ENCODE data around the gene PATZ1.

The PATZ1 gene

DNA sequence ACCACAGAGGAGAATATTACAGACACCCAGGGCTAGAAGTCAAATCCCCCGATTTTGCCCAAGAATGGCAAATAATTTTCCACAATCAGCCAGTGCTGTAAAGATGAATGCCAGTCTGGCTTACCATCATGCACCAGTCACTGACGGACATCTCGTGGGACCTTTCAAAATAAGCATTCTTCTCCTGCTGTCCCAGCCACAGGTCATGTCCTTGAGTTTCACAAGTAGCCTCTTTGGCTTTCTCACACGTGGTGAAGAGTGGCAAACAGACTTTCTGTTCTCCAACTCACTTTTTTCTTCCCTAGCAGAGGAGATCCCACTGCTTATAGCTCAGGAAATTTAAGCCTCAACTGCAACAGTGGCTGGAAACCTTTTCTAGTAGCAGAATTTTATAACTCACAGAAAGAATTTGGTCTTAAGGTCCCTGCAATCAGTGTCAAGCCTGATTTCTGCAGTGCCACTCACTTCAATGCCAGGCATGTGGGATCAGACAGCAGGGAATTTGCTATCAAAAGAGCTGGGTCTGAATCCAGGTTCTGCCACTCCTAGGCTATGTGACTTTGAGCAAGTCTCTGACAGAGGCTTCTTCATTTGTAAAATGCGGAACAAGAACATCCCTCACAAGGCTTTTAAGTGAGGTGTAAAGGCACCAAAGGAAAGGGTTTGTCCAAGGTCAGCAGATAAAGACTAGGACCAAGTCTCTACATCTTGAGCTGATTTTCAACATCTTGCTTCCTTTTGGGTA lies 57.5 kb downstream of the PATZ1 start:
- Mint-ChIP-seq H3K27me3 (no peaks in the 10 kb centered on the region), H3K4me1 (peaks cover 34% of the 10 kb centered on the region), H3K4me3 (peak overlapping the region; percentile 97)

DNA sequence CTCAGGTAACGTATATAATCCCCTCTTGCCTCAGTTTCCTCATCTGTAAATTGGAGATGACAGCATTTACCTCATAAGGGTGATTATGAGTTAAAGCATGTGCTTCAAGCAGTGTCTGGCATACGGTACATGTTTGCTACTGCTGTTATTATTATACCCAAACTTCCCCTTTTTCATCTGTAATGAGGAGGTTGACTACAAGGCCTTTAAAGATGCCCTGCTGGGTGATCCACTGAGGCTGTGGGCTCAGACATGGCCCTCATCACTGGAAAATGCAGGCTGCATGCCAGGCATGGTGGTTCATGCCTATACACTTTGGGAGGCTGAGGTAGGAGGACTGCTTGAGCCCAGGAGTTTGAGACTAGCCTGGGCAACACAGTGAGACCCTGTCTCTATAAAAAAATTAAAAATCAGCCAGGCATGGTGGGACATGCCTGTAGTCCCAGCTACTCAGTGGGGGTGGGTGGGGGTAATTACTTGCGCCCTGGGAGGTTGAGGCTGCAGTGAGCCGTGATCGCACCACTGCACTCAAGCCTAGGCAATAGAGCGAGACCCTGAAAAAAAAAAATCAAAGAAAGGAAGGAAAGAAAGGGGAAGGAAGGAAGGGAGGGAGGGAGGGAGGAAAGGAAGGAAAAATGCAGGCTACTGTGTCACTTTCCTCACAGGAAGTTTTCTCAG lies 58.2 kb downstream of the PATZ1 start:
- ATAC-seq (ENCODE audit: low read depth): peak; percentile 10
- Mint-ChIP-seq H3K27ac (peak overlapping the region; percentile 100), H3K36me3 (peaks cover 24% of the 10 kb centered on the region)

More for the DNA sequence above, 57.5 kb downstream of the PATZ1 start:
- peaks cover 21% of the 10 kb centered on the region for H3K36me3 Mint-ChIP-seq
- peak overlapping the region; percentile 100 for H3K27ac Mint-ChIP-seq
- DNase-seq (ENCODE audit: low spot score in 2 of 2) (no peak), ATAC-seq (ENCODE audit: low read depth) (no peak)
- no peaks in the 10 kb centered on the region for H3K9me3 Mint-ChIP-seq

DNA sequence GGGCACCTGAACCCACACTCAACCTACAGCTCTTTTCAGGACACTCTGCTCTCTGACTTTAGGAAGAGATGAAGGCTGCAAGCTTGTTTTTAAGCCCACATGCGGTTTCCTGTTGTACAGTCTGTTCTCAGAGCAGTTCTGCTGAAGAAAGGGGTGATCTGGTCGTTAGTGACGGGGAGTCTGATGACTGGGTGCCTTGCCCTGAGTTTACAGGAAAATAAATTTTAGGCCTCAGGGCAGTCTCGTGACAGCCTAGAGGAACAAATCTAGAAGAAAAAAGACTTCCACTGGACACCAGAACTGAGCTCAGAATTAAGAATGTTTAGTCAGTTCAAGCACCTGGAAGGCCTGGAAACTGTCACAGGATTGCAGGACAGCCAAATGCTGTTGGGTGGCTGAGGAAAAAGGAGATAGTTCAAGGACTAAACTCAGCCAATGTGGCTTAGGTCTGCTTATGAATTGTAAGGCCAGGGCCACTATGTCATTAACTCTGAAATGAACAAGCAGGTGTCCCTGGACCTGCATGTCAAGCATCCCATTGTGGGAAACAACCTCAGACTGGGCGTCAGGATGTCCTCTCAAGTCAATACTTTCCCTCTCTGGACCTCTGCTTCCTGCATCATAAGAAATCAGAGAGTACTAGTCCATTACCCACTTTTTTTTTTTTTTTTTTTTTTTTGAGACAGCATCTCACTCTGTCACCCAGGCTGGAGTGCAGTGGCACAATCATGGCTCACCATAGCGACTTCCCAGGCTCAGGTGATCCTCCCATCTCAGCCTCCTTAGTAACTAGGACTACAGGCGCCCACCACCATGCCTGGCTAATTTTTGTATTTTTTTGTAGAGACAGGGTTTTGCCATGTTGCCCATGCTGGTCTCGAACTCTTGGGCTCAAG lies 59.5 kb downstream of the PATZ1 start:
- Mint-ChIP-seq H3K4me1 (peaks cover 32% of the 10 kb centered on the region), H3K4me3 (peak overlapping the region; percentile 46), H3K27me3 (no peaks in the 10 kb centered on the region), H3K27ac (peak overlapping the region; percentile 100), H3K9me3 (no peaks in the 10 kb centered on the region), H3K36me3 (peaks cover 26% of the 10 kb centered on the region)
- no peak for DNase-seq (ENCODE audit: low spot score in 2 of 2)
- no peak for ATAC-seq (ENCODE audit: low read depth)

More for the DNA sequence above, 58.2 kb downstream of the PATZ1 start:
- peak in 1 of 2 donors; percentile 21 for DNase-seq (ENCODE audit: low spot score in 2 of 2)
- Mint-ChIP-seq H3K4me3 (peak overlapping the region; percentile 73), H3K9me3 (no peaks in the 10 kb centered on the region), H3K27me3 (no peaks in the 10 kb centered on the region), H3K4me1 (peaks cover 32% of the 10 kb centered on the region)

DNA sequence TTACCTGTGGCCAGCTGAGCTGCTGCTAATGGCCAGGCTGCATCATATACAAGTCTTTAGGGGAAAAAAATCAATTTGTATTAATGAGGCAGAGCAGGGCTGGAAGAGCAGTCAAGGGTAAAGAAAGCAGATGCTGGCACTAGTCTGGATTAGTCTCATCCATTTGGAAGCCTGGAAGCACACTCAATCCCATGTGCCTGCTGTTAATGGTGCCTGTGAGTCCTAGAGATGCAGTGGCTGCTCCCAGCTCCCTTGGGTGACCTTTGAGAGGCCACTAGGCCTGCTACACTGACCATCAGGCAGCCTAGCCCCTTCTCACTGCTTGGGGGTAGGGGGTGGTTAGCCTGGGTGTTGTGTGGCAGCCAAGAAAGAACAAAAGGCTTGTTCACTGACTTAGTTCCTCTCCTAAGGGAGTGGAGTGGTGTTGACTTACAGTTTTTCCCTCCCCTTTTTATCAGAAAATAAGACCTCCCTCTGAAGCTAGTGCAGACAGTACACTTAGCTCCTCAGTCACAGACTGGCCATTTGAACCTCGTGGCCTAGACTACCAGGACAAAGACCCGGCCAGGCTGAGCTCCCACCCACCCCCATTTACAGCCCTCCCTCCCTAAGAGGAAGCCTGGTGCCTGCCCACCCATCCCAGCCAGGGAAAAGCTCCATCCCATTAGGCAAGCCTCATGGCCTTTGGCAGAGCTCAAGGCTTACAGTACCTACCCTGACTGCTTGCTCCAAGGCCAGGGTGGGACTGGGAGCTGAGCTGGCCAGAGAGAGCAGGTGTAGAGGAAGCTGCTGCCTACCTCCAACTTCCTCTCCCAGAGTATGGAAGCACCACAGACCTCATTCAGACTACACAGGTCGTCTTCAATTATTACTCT lies 61.6 kb downstream of the PATZ1 start:
- Mint-ChIP-seq H3K4me3 (no peak overlapping the region), H3K27ac (peak overlapping the region; percentile 100), H3K4me1 (peaks cover 27% of the 10 kb centered on the region), H3K27me3 (no peaks in the 10 kb centered on the region), H3K9me3 (no peaks in the 10 kb centered on the region), H3K36me3 (peaks cover 26% of the 10 kb centered on the region)
- DNase-seq (ENCODE audit: low spot score in 2 of 2) (no peak), ATAC-seq (ENCODE audit: low read depth) (no peak)

DNA sequence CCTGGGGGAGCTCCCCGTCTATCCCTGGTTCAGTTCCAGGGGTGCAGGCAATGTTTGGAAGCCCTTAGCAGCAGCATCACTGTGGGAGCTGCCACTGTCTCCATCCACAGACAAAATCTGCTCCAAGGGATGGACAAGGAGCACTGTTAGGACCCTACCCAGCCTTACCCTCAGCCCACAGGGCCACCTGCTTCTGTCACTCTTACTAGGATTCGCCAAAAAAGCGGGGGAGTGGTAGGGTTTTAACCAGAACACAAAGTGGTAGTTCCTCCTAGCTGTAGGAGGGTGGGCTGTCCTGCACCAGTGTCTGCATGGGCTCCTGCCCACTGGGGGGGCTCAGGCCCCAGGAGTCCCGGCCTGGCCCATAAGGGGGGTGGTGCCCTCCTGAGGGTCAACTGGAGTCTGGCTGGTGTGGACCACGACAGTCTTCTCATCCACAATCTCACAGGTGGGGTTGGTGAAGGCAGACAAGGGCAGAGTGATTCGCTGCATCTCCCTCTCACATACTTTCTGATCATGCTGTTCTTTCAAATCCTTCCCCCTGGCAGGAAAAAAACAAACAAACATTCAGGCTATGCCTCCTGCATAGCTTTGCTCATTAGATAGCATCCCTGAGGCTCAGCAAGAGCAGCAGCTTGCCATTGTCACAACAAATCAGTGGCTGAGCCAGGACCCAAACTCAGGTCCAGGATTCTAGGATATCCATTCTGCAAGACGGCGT lies 63.2 kb downstream of the PATZ1 start:
- no peaks in the 10 kb centered on the region for H3K27me3 Mint-ChIP-seq
- ATAC-seq (ENCODE audit: low read depth) (no peak), DNase-seq (ENCODE audit: low spot score in 2 of 2) (no peak)
- peaks cover 24% of the 10 kb centered on the region for H3K36me3 Mint-ChIP-seq
- H3K9me3 Mint-ChIP-seq: no peaks in the 10 kb centered on the region
- peaks cover 21% of the 10 kb centered on the region for H3K4me1 Mint-ChIP-seq
- no peak overlapping the region for H3K4me3 Mint-ChIP-seq
- H3K27ac Mint-ChIP-seq: peak overlapping the region; percentile 68

DNA sequence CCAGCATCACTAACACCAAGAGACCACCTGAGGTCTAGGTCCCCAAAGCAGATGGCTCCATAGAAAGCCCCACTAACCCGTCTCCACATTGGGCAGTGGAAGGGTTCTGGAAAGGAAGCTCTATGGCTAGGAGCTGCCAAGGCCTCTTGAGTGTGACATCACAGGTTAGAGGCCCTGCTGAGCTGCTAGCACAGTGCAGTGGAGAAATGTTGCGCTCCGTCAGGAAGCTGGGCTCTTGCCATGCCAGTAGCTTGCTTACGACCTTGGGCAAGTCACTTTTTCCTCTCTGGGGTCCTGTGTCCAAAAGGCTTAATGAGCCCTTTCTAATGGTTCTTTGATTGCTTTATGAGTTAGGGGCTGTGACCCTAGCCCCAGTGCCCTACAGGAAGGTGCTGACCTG lies 64.4 kb downstream of the PATZ1 start:
- DNase-seq (ENCODE audit: low spot score in 2 of 2) (no peak), ATAC-seq (ENCODE audit: low read depth) (no peak)
- peaks cover 21% of the 10 kb centered on the region for H3K36me3 Mint-ChIP-seq
- peaks cover 15% of the 10 kb centered on the region for H3K4me1 Mint-ChIP-seq
- no peaks in the 10 kb centered on the region for H3K9me3 Mint-ChIP-seq
- no peak overlapping the region for H3K4me3 Mint-ChIP-seq
- no peaks in the 10 kb centered on the region for H3K27me3 Mint-ChIP-seq
- H3K27ac Mint-ChIP-seq: peak overlapping the region; percentile 68

DNA sequence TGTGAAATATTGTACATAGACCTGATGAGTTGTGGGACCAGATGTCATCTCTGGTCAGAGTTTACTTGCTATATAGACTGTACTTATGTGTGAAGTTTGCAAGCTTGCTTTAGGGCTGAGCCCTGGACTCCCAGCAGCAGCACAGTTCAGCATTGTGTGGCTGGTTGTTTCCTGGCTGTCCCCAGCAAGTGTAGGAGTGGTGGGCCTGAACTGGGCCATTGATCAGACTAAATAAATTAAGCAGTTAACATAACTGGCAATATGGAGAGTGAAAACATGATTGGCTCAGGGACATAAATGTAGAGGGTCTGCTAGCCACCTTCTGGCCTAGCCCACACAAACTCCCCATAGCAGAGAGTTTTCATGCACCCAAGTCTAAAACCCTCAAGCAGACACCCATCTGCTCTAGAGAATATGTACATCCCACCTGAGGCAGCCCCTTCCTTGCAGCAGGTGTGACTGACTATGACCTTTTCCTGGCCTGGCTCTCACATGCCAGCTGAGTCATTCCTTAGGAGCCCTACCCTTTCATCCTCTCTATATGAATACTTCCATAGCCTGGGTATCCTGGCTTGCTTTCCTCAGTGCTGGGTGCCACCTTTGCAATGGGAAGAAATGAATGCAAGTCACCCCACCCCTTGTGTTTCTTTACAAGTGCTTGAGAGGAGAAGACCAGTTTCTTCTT lies 66.2 kb downstream of the PATZ1 start:
- H3K27me3 Mint-ChIP-seq: no peaks in the 10 kb centered on the region
- DNase-seq (ENCODE audit: low spot score in 2 of 2) (no peak), ATAC-seq (ENCODE audit: low read depth) (no peak)
- H3K27ac Mint-ChIP-seq: peak overlapping the region; percentile 14
- peaks cover 2% of the 10 kb centered on the region for H3K4me1 Mint-ChIP-seq
- H3K36me3 Mint-ChIP-seq: peaks cover 11% of the 10 kb centered on the region
- H3K4me3 Mint-ChIP-seq: no peak overlapping the region
- H3K9me3 Mint-ChIP-seq: no peaks in the 10 kb centered on the region

DNA sequence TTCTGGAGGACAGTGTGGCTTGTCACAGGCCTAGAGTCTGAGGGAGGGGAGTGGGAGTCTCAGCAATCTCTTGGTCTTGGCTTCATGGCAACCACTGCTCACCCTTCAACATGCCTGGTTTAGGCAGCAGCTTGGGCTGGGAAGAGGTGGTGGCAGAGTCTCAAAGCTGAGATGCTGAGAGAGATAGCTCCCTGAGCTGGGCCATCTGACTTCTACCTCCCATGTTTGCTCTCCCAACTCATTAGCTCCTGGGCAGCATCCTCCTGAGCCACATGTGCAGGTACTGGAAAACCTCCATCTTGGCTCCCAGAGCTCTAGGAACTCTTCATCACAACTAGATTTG lies 66.8 kb downstream of the PATZ1 start:
- H3K27me3 Mint-ChIP-seq: no peaks in the 10 kb centered on the region
- no peak for DNase-seq (ENCODE audit: low spot score in 2 of 2)
- peaks cover 2% of the 10 kb centered on the region for H3K4me1 Mint-ChIP-seq
- no peak for ATAC-seq (ENCODE audit: low read depth)
- H3K27ac Mint-ChIP-seq: peak overlapping the region; percentile 14
- peaks cover 11% of the 10 kb centered on the region for H3K36me3 Mint-ChIP-seq
- no peaks in the 10 kb centered on the region for H3K9me3 Mint-ChIP-seq
- no peak overlapping the region for H3K4me3 Mint-ChIP-seq

DNA sequence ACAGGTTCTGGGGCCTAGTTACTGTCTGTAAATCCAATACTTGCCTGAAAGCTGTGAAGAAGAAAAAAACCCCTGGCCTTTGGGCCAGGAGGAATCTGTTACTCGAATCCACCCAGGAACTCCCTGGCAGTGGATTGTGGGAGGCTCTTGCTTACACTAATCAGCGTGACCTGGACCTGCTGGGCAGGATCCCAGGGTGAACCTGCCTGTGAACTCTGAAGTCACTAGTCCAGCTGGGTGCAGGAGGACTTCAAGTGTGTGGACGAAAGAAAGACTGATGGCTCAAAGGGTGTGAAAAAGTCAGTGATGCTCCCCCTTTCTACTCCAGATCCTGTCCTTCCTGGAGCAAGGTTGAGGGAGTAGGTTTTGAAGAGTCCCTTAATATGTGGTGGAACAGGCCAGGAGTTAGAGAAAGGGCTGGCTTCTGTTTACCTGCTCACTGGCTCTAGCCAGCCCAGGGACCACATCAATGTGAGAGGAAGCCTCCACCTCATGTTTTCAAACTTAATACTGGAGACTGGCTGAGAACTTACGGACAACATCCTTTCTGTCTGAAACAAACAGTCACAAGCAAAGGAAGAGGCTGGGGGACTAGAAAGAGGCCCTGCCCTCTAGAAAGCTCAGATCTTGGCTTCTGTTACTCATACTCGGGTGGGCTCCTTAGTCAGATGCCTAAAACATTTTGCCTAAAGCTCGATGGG lies 67.4 kb downstream of the PATZ1 start:
- peaks cover 11% of the 10 kb centered on the region for H3K36me3 Mint-ChIP-seq
- H3K4me1 Mint-ChIP-seq: peaks cover 2% of the 10 kb centered on the region
- ATAC-seq (ENCODE audit: low read depth): no peak
- H3K27ac Mint-ChIP-seq: peak overlapping the region; percentile 14
- no peak overlapping the region for H3K4me3 Mint-ChIP-seq
- no peaks in the 10 kb centered on the region for H3K9me3 Mint-ChIP-seq
- no peaks in the 10 kb centered on the region for H3K27me3 Mint-ChIP-seq
- DNase-seq (ENCODE audit: low spot score in 2 of 2): no peak

DNA sequence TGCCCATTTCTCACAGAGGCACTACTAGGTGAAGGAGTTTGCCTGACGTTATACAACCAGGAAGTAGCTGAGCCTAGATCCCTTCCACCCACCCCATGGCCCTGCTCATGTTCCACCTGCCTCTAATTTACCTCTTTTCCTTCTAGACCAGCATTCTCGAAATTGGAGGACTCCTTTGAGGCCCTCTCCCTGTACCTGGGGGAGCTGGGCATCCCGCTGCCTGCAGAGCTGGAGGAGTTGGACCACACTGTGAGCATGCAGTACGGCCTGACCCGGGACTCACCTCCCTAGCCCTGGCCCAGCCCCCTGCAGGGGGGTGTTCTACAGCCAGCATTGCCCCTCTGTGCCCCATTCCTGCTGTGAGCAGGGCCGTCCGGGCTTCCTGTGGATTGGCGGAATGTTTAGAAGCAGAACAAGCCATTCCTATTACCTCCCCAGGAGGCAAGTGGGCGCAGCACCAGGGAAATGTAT lies 68.0 kb downstream of the PATZ1 start:
- no peaks in the 10 kb centered on the region for H3K27me3 Mint-ChIP-seq
- no peak overlapping the region for H3K4me3 Mint-ChIP-seq
- DNase-seq (ENCODE audit: low spot score in 2 of 2) (no peak), ATAC-seq (ENCODE audit: low read depth) (no peak)
- peaks cover 2% of the 10 kb centered on the region for H3K4me1 Mint-ChIP-seq
- H3K27ac Mint-ChIP-seq: peak overlapping the region; percentile 14
- no peaks in the 10 kb centered on the region for H3K9me3 Mint-ChIP-seq
- peaks cover 10% of the 10 kb centered on the region for H3K36me3 Mint-ChIP-seq

DNA sequence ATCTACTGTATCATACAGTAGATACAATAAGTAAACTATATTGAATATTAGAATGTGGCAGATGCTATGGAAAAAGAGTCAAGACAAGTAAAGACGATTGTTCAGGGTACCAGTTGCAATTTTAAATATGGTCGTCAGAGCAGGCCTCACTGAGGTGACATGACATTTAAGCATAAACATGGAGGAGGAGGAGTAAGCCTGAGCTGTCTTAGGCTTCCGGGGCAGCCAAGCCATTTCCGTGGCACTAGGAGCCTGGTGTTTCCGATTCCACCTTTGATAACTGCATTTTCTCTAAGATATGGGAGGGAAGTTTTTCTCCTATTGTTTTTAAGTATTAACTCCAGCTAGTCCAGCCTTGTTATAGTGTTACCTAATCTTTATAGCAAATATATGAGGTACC lies 68.4 kb downstream of the PATZ1 start:
- no peak overlapping the region for H3K4me3 Mint-ChIP-seq
- H3K9me3 Mint-ChIP-seq: no peaks in the 10 kb centered on the region
- peaks cover 8% of the 10 kb centered on the region for H3K36me3 Mint-ChIP-seq
- H3K27me3 Mint-ChIP-seq: no peaks in the 10 kb centered on the region
- no peak overlapping the region for H3K27ac Mint-ChIP-seq
- no peaks in the 10 kb centered on the region for H3K4me1 Mint-ChIP-seq
- no peak for DNase-seq (ENCODE audit: low spot score in 2 of 2)
- no peak for ATAC-seq (ENCODE audit: low read depth)
